Activated CD4-positive, CD25-positive, alpha-beta regulatory T cell treated with anti-CD3 and anti-CD28 coated beads, Interleukin-2, amount 50 U/mL, for 16 hours (primary cell): ENCODE data around the gene SERPINB10.

Source experiments
- DNase-seq: peaks from one replicate; pipeline ENCODE4 v3.0.0-alpha.2; 2020; ENCODE audit warnings: low read depth, low spot score

SERPINB10 gene

GRCh38 chr18:63980896-63981460, 73.2 kb downstream of the SERPINB10 start:
- no peak for DNase-seq

DNA sequence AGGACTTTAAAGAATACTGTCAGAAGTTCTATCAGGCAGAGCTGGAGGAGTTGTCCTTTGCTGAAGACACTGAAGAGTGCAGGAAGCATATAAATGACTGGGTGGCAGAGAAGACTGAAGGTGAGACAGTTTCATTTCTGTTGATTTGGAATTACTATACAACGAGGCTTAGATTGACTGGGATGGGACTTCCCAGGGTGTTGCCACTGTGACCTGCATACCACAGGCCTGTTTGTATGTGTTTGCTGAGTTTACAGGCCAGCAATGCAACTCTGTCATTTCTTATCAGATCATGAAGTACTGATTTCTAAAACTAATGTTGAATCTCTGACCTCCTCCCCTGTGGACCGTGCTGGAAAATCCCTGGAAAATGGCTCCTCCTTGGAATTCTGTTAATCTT, 74.0 kb downstream of the SERPINB10 start:
- no peak for DNase-seq

- no peak for DNase-seq
Measured at GRCh38 chr18:63982361-63982760, 74.6 kb downstream of the SERPINB10 start.
